ENCODE results near the gene FRMD6. TPM values are rescaled to one million over a fixed set of nuclear protein-coding genes. Genes with fewer than 3 reads are reported as not detected.

FRMD6 gene
- total and polyA plus RNA-seq, 10 of the 15 experiments (the other 5 are each of a cell fraction or from before 2014, with no cell fraction given), result 0.86 to 7.8 (median 3.3) TPM

DNA sequence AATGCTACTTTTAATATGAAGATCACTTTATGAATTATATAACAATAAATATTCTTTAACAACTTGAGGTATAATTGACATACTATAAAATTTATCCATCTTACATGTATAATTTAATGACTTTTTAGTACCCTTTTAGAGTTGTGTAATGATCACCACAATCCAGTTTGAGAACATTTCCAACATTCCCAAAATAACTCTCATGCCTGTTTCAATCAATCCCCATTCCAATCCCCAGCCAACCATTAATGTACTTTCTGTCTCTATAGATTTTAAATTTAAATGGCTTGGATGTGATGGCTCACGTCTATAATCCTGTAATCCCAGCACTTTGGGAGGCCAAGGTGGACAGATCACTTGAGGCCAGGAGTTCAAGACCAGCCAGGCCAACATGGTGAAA, 23.5 kb upstream of the FRMD6 start:
- H4K20me1 ChIP-seq (ENCODE audit: control insufficient read depth, insufficient read depth), result no peaks in the 10 kb centered on the region
- H3K79me2 ChIP-seq (ENCODE audit: control insufficient read depth, insufficient read depth, low read length), result no peaks in the 10 kb centered on the region
- DNase-seq (ENCODE audit: low read depth, low spot score) (no peak), FAIRE-seq (no peak), ATAC-seq (no peak)
- RAD21 ChIA-PET (ENCODE audit: unreplicated experiment), result no interaction called here
- H3K4me3 ChIP-seq, result no peak overlapping the region
- 29% methylated on average over 1 of the region's 1 CpG for WGBS (ENCODE audit: insufficient coverage, insufficient replicate concordance, low lambda C conversion rate, missing lambda C conversion rate)
- TF ChIP-seq MXI1 (IDR thresholded peaks at IDR 0.05; ENCODE audit: low read depth, low read length) (no peak), CHD2 (IDR thresholded peaks at IDR 0.05; ENCODE audit: borderline replicate concordance, low read depth, low read length) (no peak), SMAD5 (IDR thresholded peaks at IDR 0.05; ENCODE audit: low read depth) (no peak), SUPT20H (IDR thresholded peaks at IDR 0.05; ENCODE audit: borderline replicate concordance, control insufficient read depth, low read depth, low read length) (no peak), HDAC6 (IDR thresholded peaks at IDR 0.05; ENCODE audit: unreplicated experiment) (no peak), NFYA (IDR thresholded peaks at IDR 0.05; ENCODE audit: borderline replicate concordance, low read depth, low read length) (no peak), PAX8 (IDR thresholded peaks at IDR 0.05) (no peak), SP1 (IDR thresholded peaks at IDR 0.05; ENCODE audit: low read depth, low read length) (no peak)
- TF ChIP-seq, protein P1, sequence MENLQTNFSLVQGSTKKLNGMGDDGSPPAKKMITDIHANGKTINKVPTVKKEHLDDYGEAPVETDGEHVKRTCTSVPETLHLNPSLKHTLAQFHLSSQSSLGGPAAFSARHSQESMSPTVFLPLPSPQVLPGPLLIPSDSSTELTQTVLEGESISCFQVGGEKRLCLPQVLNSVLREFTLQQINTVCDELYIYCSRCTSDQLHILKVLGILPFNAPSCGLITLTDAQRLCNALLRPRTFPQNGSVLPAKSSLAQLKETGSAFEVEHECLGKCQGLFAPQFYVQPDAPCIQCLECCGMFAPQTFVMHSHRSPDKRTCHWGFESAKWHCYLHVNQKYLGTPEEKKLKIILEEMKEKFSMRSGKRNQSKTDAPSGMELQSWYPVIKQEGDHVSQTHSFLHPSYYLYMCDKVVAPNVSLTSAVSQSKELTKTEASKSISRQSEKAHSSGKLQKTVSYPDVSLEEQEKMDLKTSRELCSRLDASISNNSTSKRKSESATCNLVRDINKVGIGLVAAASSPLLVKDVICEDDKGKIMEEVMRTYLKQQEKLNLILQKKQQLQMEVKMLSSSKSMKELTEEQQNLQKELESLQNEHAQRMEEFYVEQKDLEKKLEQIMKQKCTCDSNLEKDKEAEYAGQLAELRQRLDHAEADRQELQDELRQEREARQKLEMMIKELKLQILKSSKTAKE (IDR thresholded peaks at IDR 0.05; ENCODE audit: low read depth, poor library complexity, severe bottlenecking), result no peak
- no peaks in the 10 kb centered on the region for H3K36me3 ChIP-seq (ENCODE audit: control insufficient read depth in 2 of 2, insufficient read depth in 2 of 2, low read length in 1 of 2)
- peaks cover 16% of the 10 kb centered on the region for H3K4me1 ChIP-seq (ENCODE audit: control insufficient read depth, insufficient read depth, low read length)
- no peak overlapping the region for H3K9ac ChIP-seq (ENCODE audit: control insufficient read depth, insufficient read depth, low read length)
- H3K27me3 ChIP-seq (replicated peaks in 1 of 2; ENCODE audit: control insufficient read depth in 2 of 2, insufficient read depth in 2 of 2, low read length in 1 of 2), result no peaks in the 10 kb centered on the region
- no peak overlapping the region for H2AFZ ChIP-seq (ENCODE audit: control insufficient read depth, low read depth, low read length)
- CTCF ChIA-PET, result no interaction called here
- in situ Hi-C loops (cut with MboI), result no loop called here
- no TSS peak for BruUV-seq (replicated peaks)
- H3K4me2 ChIP-seq (ENCODE audit: control insufficient read depth, insufficient read depth), result no peak overlapping the region
- POLR2A ChIA-PET, result no interaction called here
- intact Hi-C loops (cut with micrococcal nuclease; ENCODE audit: unreplicated experiment), result no loop called here
- SMC1A ChIA-PET (ENCODE audit: uncharacterized antibody, unreplicated experiment), result no interaction called here
- H3K27ac ChIP-seq (ENCODE audit: control insufficient read depth, insufficient read depth), result no peak overlapping the region
- H3K9me3 ChIP-seq (replicated peaks; ENCODE audit: control insufficient read depth, insufficient read depth, low read length), result no peaks in the 10 kb centered on the region; the same call in 2 of the 3 replicates
